GM12878 (cell line): Measurements from ENCODE around the gene PALS2. TPM values are rescaled to one million over a fixed set of nuclear protein-coding genes. Genes with fewer than 3 reads are reported as not detected.

Experiments
- ATAC-seq: fragments of 200-7000 bp; cut with Tn5 transposase; 3 replicates; pipeline ENCODE4 v1.9.1; 2020; ENCODE audit warnings: mild to moderate bottlenecking, moderate library complexity
- BruUV-seq: library from RNA; stranded (reverse); fragments of 400-500 nt; replicated peaks from 2 replicates; lab custom pipeline; 2021; lab: Mats Ljungman, UMichigan
- CTCF ChIA-PET: fragments of 300-600 bp; sonication (Branson Sonifier 250); formaldehyde crosslinking; extraction: SDS; loops from one replicate; lab custom pipeline; 2021; ENCODE audit warnings: inconsistent platforms; lab: Yijun Ruan, JAX
- POLR2A ChIA-PET: fragments of 350-600 bp; formaldehyde crosslinking; extraction: SDS; loops from one replicate; lab custom pipeline; 2021; ENCODE audit warnings: inconsistent platforms; lab: Charles Lee
- RAD21 ChIA-PET: fragments of 300-600 bp; sonication (Branson Sonifier 250); formaldehyde crosslinking; loops from one replicate; lab custom pipeline; 2023; ENCODE audit warnings: antibody characterized with exemption; ENCODE audit not compliant: unreplicated experiment; lab: Charles Lee
- SMC1A ChIA-PET: fragments of 300-600 bp; sonication (Branson Sonifier 250); formaldehyde crosslinking; loops from one replicate; lab custom pipeline; 2023; ENCODE audit not compliant: unreplicated experiment, uncharacterized antibody; lab: Charles Lee
- DNase-seq: peaks from one replicate; pipeline ENCODE4 v3.0.0-alpha.2; 2011; ENCODE audit warnings: low read depth, low spot score
- FAIRE-seq: peaks from 3 replicates; lab custom pipeline; 2011; peaks lifted over from hg19 to GRCh38; lab: Jason Lieb, UNC
- H2AFZ ChIP-seq: 2 replicates; pipeline ENCODE4 v1.6.0; 2011; ENCODE audit warnings: low read depth, low read length, control low read depth; ENCODE audit not compliant: control insufficient read depth
- H3K27ac ChIP-seq: 2 replicates; pipeline ENCODE4 v1.5.1; 2011; ENCODE audit warnings: control low read depth; ENCODE audit not compliant: control insufficient read depth, insufficient read depth
- H3K27me3 ChIP-seq, 2 experiments: replicated peaks in 1 of 2; 2 replicates each; pipeline versions ENCODE4 v1.6.0 to v1.6.1; 2011; ENCODE audit warnings: low read length in 1 of 2; ENCODE audit not compliant: control insufficient read depth in 2 of 2, insufficient read depth in 2 of 2
- H3K36me3 ChIP-seq, 2 experiments: 2 replicates each; pipeline ENCODE4 v1.5.1; 2011; ENCODE audit warnings: low read length in 1 of 2; ENCODE audit not compliant: control insufficient read depth in 2 of 2, insufficient read depth in 2 of 2
- H3K4me1 ChIP-seq: 2 replicates; pipeline ENCODE4 v1.6.1; 2011; ENCODE audit warnings: mild to moderate bottlenecking, low read length, moderate library complexity, mixed read lengths; ENCODE audit not compliant: control insufficient read depth, insufficient read depth
- H3K4me2 ChIP-seq: 2 replicates; pipeline ENCODE4 v1.6.0; 2011; ENCODE audit warnings: control low read depth; ENCODE audit not compliant: control insufficient read depth, insufficient read depth
- H3K4me3 ChIP-seq: fragments of 200-600 bp; sonication (generic); 2 replicates; pipeline ENCODE4 v1.5.1; 2016
- H3K79me2 ChIP-seq: 2 replicates; pipeline ENCODE4 v1.6.0; 2011; ENCODE audit warnings: low read length; ENCODE audit not compliant: control insufficient read depth, insufficient read depth
- H3K9ac ChIP-seq: 2 replicates; pipeline ENCODE4 v1.8.0; 2011; ENCODE audit warnings: low read length, control low read depth, mixed read lengths; ENCODE audit not compliant: control insufficient read depth, insufficient read depth
- H3K9me3 ChIP-seq: replicated peaks from 3 replicates; pipeline ENCODE4 v1.5.1; 2011; ENCODE audit warnings: mild to moderate bottlenecking, low read length; ENCODE audit not compliant: control insufficient read depth, insufficient read depth
- H4K20me1 ChIP-seq: 2 replicates; pipeline ENCODE4 v1.6.0; 2011; ENCODE audit not compliant: control insufficient read depth, insufficient read depth
- BHLHE40 ChIP-seq, 2 experiments: fragments of 450-650 bp in 1 of 2; IDR thresholded peaks; 2 replicates each; pipeline ENCODE4 v1.6.1; 2011 to 2017; ENCODE audit warnings: low read depth in 2 of 2, borderline replicate concordance in 1 of 2, improper control_type of control experiment in 1 of 2, low read length in 1 of 2, mild to moderate bottlenecking in 1 of 2
- CREB1 ChIP-seq: IDR thresholded peaks from 2 replicates; pipeline ENCODE4 v1.6.1; 2012; ENCODE audit warnings: low read depth, mild to moderate bottlenecking, inconsistent platforms
- JUND ChIP-seq: IDR thresholded peaks from 2 replicates; pipeline ENCODE4 v1.6.1; 2012; ENCODE audit warnings: low read depth, mild to moderate bottlenecking, low read length, improper control_type of control experiment, moderate library complexity
- NFYB ChIP-seq: IDR thresholded peaks from 2 replicates; pipeline ENCODE4 v1.6.1; 2011; ENCODE audit warnings: low read depth, mild to moderate bottlenecking, low read length, improper control_type of control experiment, moderate library complexity; ENCODE audit not compliant: insufficient read depth
- SIX5 ChIP-seq: IDR thresholded peaks from 2 replicates; pipeline ENCODE4 v1.6.1; 2011; ENCODE audit warnings: mild to moderate bottlenecking, low read depth, low read length, moderate library complexity; ENCODE audit not compliant: severe bottlenecking
- SMC3 ChIP-seq: IDR thresholded peaks from 2 replicates; pipeline ENCODE4 v1.6.1; 2011; ENCODE audit warnings: low read length, improper control_type of control experiment, borderline replicate concordance
- SREBF1 ChIP-seq: IDR thresholded peaks from 2 replicates; pipeline ENCODE4 v1.6.1; 2012; ENCODE audit warnings: mild to moderate bottlenecking, low read length
- SRF ChIP-seq, 2 experiments: IDR thresholded peaks; 2 replicates each; pipeline ENCODE4 v1.6.1; 2011; ENCODE audit warnings: low read depth in 2 of 2, low read length in 2 of 2, mild to moderate bottlenecking in 1 of 2, moderate library complexity in 1 of 2
- TARDBP ChIP-seq: IDR thresholded peaks from 2 replicates; pipeline ENCODE4 v1.6.1; 2016; ENCODE audit warnings: borderline replicate concordance
- WGBS: methylation state at CpG from one replicate; pipeline ENCODE4 v1.1.6; 2016; ENCODE audit warnings: low lambda C conversion rate; ENCODE audit not compliant: insufficient replicate concordance, insufficient coverage; ENCODE audit errors: missing lambda C conversion rate; 5-methylcytosine and 5-hydroxymethylcytosine counted together
- in situ Hi-C: fragments of 300-500 bp; cut with MboI; formaldehyde crosslinking; loops from 9 replicates; pipeline ENCODE4 v1.14.3; 2018; ENCODE audit warnings: mixed read lengths
- intact Hi-C: fragments of 100-400 bp; cut with micrococcal nuclease; formaldehyde crosslinking; loops from one replicate; pipeline ENCODE4 v1.14.2; 2022; ENCODE audit not compliant: unreplicated experiment
- polyA plus RNA-seq, 11 experiments: library from polyadenylated mRNA; depleted of rRNA in 4 of 11; unstranded in 6 of 11; stranded (reverse) in 5 of 11; fragments of >200 nt; fragmentation: Nextera tagmentation in 4 of 11; fragmentation: Illumina TruSeq in 1 of 11; extraction: Ambion mirVana in 4 of 11; extraction: Trizol in 1 of 11; gene quantifications; 1 replicate in 1 of 11; 2 replicates in 10 of 11; pipeline versions ENCODE4 v1.2.1 to v1.2.3, GENCODE V29; 2011 to 2016; ENCODE audit warnings: inconsistent platforms in 2 of 11, missing spikeins in 2 of 11, low read depth in 1 of 11
- total RNA-seq, 4 experiments: library from RNA; depleted of rRNA in 3 of 4; stranded (reverse); fragments of >200 nt in 3 of 4; fragmentation: Illumina TruSeq in 1 of 4; extraction: Trizol in 1 of 4; gene quantifications; 2 replicates each; pipeline versions ENCODE4 v1.2.1 to v1.2.3, GENCODE V29; 2013 to 2021
- TF ChIP-seq, protein P1 (sequence below): IDR thresholded peaks from 2 replicates; pipeline ENCODE4 v1.6.1; 2011; ENCODE audit warnings: borderline replicate concordance, low read depth, mild to moderate bottlenecking, moderate library complexity, low read length; ENCODE audit not compliant: insufficient read depth, poor library complexity, severe bottlenecking
- TF ChIP-seq, protein P2 (sequence below): fragments of 450-650 bp; IDR thresholded peaks from 2 replicates; pipeline ENCODE4 v1.6.1; 2017; ENCODE audit warnings: low read depth, mild to moderate bottlenecking, moderate library complexity

The PALS2 gene
- total and polyA plus RNA-seq, 10 of the 15 experiments (the other 5 are each of a cell fraction or from before 2014, with no cell fraction given): 10.7 to 53.5 (median 20.1) TPM

DNA sequence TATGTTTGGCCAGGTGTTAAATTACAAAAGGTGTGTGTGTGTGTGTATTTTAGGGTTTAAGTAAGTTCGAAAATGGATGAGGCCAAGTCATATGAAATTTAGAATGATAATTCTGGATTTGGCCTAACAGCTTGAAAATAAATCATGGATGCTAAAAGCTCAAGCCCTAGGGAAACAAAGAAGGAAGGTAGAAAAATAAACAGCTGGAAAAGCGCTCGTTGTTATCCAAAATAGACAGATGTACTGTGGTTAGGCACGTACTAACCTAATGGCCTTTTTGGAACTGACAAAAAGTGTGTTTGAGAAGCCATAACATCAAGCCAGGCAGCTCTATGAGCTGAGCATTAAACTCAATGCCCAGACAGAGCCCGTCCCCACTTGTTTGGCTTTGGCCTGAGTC is 17.5 kb upstream of the PALS2 start:
- BruUV-seq: no TSS peak
- no peaks in the 10 kb centered on the region; a peak in 2 of 4 replicates for H3K27me3 ChIP-seq
- H3K4me1 ChIP-seq: no peaks in the 10 kb centered on the region
- TF ChIP-seq SREBF1: no peak
- H4K20me1 ChIP-seq: no peaks in the 10 kb centered on the region
- ChIA-PET RAD21 (no interaction called here), POLR2A (no interaction called here), CTCF (interaction anchor here (0.6 to 1.5 kb wide), 2 partner anchors 14 to 127 kb away, joined by 3 read pairs; no protein-coding TSS in a partner anchor), SMC1A (interaction anchor here (0.6 kb wide), 1 partner anchor 33 kb away, joined by 3 read pairs; no protein-coding TSS in a partner anchor)
- intact Hi-C loops (no loop called here), in situ Hi-C loops (no loop called here)
- no peaks in the 10 kb centered on the region for H3K36me3 ChIP-seq
- no peak overlapping the region for H3K4me3 ChIP-seq
- no peak overlapping the region for H3K4me2 ChIP-seq
- no peak for FAIRE-seq
- ATAC-seq: no peak
- H3K9me3 ChIP-seq: no peaks in the 10 kb centered on the region
- H3K79me2 ChIP-seq: no peaks in the 10 kb centered on the region
- DNase-seq: no peak
- 49% methylated on average over 5 of the region's 5 CpGs for WGBS
- H3K9ac ChIP-seq: no peak overlapping the region
- H3K27ac ChIP-seq: no peak overlapping the region
- H2AFZ ChIP-seq: no peak overlapping the region

DNA sequence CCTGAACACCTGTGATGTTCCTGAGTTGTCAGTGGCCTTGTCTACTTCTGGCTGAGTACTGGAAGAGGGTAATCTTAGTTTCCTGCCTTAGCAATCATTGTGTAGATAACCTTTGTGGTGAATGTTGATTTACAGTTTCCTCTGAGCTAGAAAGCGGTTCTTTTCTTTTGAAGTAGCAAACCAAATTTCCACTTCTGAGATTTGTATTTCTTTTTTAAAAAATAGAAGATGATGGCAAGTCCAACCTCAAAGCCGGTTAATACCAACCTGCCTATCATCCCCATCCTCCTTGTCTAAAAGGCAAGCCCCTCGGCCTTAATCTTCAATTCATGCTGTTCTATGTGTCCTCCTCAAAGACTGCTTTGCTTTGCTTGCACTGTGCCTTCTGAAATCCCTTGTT is 12.5 kb upstream of the PALS2 start:
- CTCF ChIA-PET: no interaction called here

More for the DNA sequence above, 12.5 kb upstream of the PALS2 start:
- no peak overlapping the region for H3K4me3 ChIP-seq
- no peak for ATAC-seq
- no peak overlapping the region for H3K4me2 ChIP-seq
- no peak for DNase-seq
- intact Hi-C loops: no loop called here
- no peaks in the 10 kb centered on the region; a peak in 1 of 4 replicates for H3K27me3 ChIP-seq
- H3K36me3 ChIP-seq: no peaks in the 10 kb centered on the region
- H3K79me2 ChIP-seq: no peaks in the 10 kb centered on the region
- no peak overlapping the region for H3K27ac ChIP-seq
- no peak for TF ChIP-seq SRF (IDR thresholded peaks at IDR 0.05; ENCODE audit: low read depth in 2 of 2, low read length in 2 of 2)
- no peak for TF ChIP-seq BHLHE40 (IDR thresholded peaks at IDR 0.05; ENCODE audit: borderline replicate concordance in 1 of 2, low read depth in 2 of 2, low read length in 1 of 2)
- TF ChIP-seq, protein P1, sequence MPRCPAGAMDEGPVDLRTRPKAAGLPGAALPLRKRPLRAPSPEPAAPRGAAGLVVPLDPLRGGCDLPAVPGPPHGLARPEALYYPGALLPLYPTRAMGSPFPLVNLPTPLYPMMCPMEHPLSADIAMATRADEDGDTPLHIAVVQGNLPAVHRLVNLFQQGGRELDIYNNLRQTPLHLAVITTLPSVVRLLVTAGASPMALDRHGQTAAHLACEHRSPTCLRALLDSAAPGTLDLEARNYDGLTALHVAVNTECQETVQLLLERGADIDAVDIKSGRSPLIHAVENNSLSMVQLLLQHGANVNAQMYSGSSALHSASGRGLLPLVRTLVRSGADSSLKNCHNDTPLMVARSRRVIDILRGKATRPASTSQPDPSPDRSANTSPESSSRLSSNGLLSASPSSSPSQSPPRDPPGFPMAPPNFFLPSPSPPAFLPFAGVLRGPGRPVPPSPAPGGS: no peak
- no peak for TF ChIP-seq NFYB
- TF ChIP-seq, protein P2, sequence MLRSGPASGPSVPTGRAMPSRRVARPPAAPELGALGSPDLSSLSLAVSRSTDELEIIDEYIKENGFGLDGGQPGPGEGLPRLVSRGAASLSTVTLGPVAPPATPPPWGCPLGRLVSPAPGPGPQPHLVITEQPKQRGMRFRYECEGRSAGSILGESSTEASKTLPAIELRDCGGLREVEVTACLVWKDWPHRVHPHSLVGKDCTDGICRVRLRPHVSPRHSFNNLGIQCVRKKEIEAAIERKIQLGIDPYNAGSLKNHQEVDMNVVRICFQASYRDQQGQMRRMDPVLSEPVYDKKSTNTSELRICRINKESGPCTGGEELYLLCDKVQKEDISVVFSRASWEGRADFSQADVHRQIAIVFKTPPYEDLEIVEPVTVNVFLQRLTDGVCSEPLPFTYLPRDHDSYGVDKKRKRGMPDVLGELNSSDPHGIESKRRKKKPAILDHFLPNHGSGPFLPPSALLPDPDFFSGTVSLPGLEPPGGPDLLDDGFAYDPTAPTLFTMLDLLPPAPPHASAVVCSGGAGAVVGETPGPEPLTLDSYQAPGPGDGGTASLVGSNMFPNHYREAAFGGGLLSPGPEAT: no peak
- TF ChIP-seq SIX5: no peak
- TF ChIP-seq CREB1: no peak
- no peak for TF ChIP-seq SMC3
- TF ChIP-seq JUND: no peak
- TF ChIP-seq TARDBP: no peak
- TF ChIP-seq, all 136 proteins: peak for 0
- ChIA-PET POLR2A (no interaction called here), SMC1A (no interaction called here), RAD21 (no interaction called here)
- no peaks in the 10 kb centered on the region for H3K9me3 ChIP-seq
- H3K4me1 ChIP-seq: no peaks in the 10 kb centered on the region
- WGBS: 45% methylated on average over 3 of the region's 3 CpGs
- in situ Hi-C loops: no loop called here
- H3K9ac ChIP-seq: no peak overlapping the region
- no TSS peak for BruUV-seq
- FAIRE-seq: no peak
- H2AFZ ChIP-seq: no peak overlapping the region
- H4K20me1 ChIP-seq: no peaks in the 10 kb centered on the region
